Calu3 (cell line): ENCODE data around the gene DNAJC15. TPM values are rescaled to one million over a fixed set of nuclear protein-coding genes. Genes with fewer than 3 reads are reported as not detected.

Experiments
- BruUV-seq: library from RNA; stranded (reverse); fragments of 400-500 nt; replicated peaks from 2 replicates; lab custom pipeline; 2021; lab: Mats Ljungman, UMichigan
- CTCF ChIA-PET: fragments of 300-600 bp; sonication (Branson Sonifier 250); formaldehyde crosslinking; loops from one replicate; lab custom pipeline; 2022; ENCODE audit warnings: antibody characterized with exemption; lab: Charles Lee
- DNase-seq: peaks from one replicate; pipeline ENCODE4 v3.0.0; 2022
- H3K27ac Mint-ChIP-seq: one replicate; pipeline ENCODE4 v1.8.0; 2022; ENCODE audit warnings: mixed read lengths; ENCODE audit not compliant: unreplicated experiment
- H3K27me3 Mint-ChIP-seq: one replicate; pipeline ENCODE4 v1.8.0; 2022; ENCODE audit warnings: mixed read lengths; ENCODE audit not compliant: unreplicated experiment
- H3K36me3 Mint-ChIP-seq: one replicate; pipeline ENCODE4 v1.8.0; 2022; ENCODE audit warnings: mild to moderate bottlenecking, moderate library complexity, mixed read lengths; ENCODE audit not compliant: insufficient read depth, unreplicated experiment
- H3K4me1 Mint-ChIP-seq: one replicate; pipeline ENCODE4 v1.8.0; 2022; ENCODE audit warnings: mild to moderate bottlenecking, low read depth, mixed read lengths; ENCODE audit not compliant: unreplicated experiment
- H3K4me3 Mint-ChIP-seq: one replicate; pipeline ENCODE4 v1.8.0; 2022; ENCODE audit warnings: mild to moderate bottlenecking, low read depth, moderate library complexity, mixed read lengths; ENCODE audit not compliant: unreplicated experiment
- H3K9me3 Mint-ChIP-seq: one replicate; pipeline ENCODE4 v1.8.0; 2022; ENCODE audit warnings: low read depth, mixed read lengths; ENCODE audit not compliant: unreplicated experiment
- CTCF ChIP-seq: fragments of 200-600 bp; IDR thresholded peaks from one replicate; pipeline ENCODE4 v1.8.0; 2022; ENCODE audit warnings: antibody characterized with exemption; ENCODE audit not compliant: unreplicated experiment
- intact Hi-C: fragments of 100-400 bp; cut with micrococcal nuclease; formaldehyde crosslinking; loops from one replicate; pipeline ENCODE4 v1.10.0; 2022; ENCODE audit not compliant: unreplicated experiment
- total RNA-seq: library from RNA; stranded (reverse); gene quantifications from 2 replicates; pipeline ENCODE4 v1.2.3, GENCODE V29; 2022

DNAJC15 gene
- total RNA-seq, 1 experiment from 2014 or later = 13.1 TPM

- Mint-ChIP-seq H3K27me3 (no peaks in the 10 kb centered on the region), H3K4me3 (no peak overlapping the region), H3K9me3 (no peaks in the 10 kb centered on the region), H3K4me1 (peaks cover 10% of the 10 kb centered on the region), H3K36me3 (no peaks in the 10 kb centered on the region), H3K27ac (no peak overlapping the region)
- TF ChIP-seq CTCF = no peak
- no peak for DNase-seq
- BruUV-seq = no TSS peak
- CTCF ChIA-PET = no interaction called here
- intact Hi-C loops = no loop called here
These were observed 13.9 kb upstream of the DNAJC15 start for GRCh38 chr13:43009506-43009905.

GRCh38 chr13:43014162-43014561, 9.2 kb upstream of the DNAJC15 start:
- Mint-ChIP-seq H3K4me3 (no peak overlapping the region), H3K9me3 (no peaks in the 10 kb centered on the region), H3K4me1 (no peaks in the 10 kb centered on the region), H3K36me3 (no peaks in the 10 kb centered on the region), H3K27me3 (no peaks in the 10 kb centered on the region), H3K27ac (no peak overlapping the region)
- intact Hi-C loops = no loop called here
- CTCF ChIA-PET = no interaction called here
- no TSS peak for BruUV-seq
- no peak for DNase-seq
- TF ChIP-seq CTCF = no peak

GRCh38 chr13:43016226-43016625, 7.2 kb upstream of the DNAJC15 start:
- Mint-ChIP-seq H3K4me3 (no peak overlapping the region), H3K36me3 (no peaks in the 10 kb centered on the region), H3K27ac (no peak overlapping the region), H3K9me3 (no peaks in the 10 kb centered on the region), H3K27me3 (no peaks in the 10 kb centered on the region), H3K4me1 (no peaks in the 10 kb centered on the region)
- TF ChIP-seq CTCF = no peak
- no peak for DNase-seq
- CTCF ChIA-PET = no interaction called here
- BruUV-seq = no TSS peak
- intact Hi-C loops = no loop called here

GRCh38 chr13:43019811-43020210, 3.6 kb upstream of the DNAJC15 start:
- CTCF ChIA-PET = interaction anchor here (0.6 kb wide), 1 partner anchor 30 kb away, joined by 5 read pairs; no protein-coding TSS in a partner anchor
- Mint-ChIP-seq H3K4me3 (no peak overlapping the region), H3K27ac (no peak overlapping the region), H3K9me3 (no peaks in the 10 kb centered on the region), H3K36me3 (peaks cover 12% of the 10 kb centered on the region), H3K4me1 (no peaks in the 10 kb centered on the region), H3K27me3 (no peaks in the 10 kb centered on the region)
- no peak for TF ChIP-seq CTCF
- DNase-seq = no peak
- BruUV-seq = no TSS peak
- intact Hi-C loops = no loop called here

- H3K27me3 Mint-ChIP-seq = no peaks in the 10 kb centered on the region
- H3K27ac Mint-ChIP-seq = no peak overlapping the region
- H3K4me3 Mint-ChIP-seq = no peak overlapping the region
- H3K4me1 Mint-ChIP-seq = no peaks in the 10 kb centered on the region
- DNase-seq = no peak
- CTCF ChIA-PET = no interaction called here
- peaks cover 12% of the 10 kb centered on the region for H3K36me3 Mint-ChIP-seq
- no peak for TF ChIP-seq CTCF
- intact Hi-C loops = no loop called here
- no TSS peak for BruUV-seq
- H3K9me3 Mint-ChIP-seq = no peaks in the 10 kb centered on the region
These were observed 2.6 kb upstream of the DNAJC15 start for GRCh38 chr13:43020794-43021193.
